ENCODE data around the gene IQGAP1.

- TF ChIP-seq, protein P1, sequence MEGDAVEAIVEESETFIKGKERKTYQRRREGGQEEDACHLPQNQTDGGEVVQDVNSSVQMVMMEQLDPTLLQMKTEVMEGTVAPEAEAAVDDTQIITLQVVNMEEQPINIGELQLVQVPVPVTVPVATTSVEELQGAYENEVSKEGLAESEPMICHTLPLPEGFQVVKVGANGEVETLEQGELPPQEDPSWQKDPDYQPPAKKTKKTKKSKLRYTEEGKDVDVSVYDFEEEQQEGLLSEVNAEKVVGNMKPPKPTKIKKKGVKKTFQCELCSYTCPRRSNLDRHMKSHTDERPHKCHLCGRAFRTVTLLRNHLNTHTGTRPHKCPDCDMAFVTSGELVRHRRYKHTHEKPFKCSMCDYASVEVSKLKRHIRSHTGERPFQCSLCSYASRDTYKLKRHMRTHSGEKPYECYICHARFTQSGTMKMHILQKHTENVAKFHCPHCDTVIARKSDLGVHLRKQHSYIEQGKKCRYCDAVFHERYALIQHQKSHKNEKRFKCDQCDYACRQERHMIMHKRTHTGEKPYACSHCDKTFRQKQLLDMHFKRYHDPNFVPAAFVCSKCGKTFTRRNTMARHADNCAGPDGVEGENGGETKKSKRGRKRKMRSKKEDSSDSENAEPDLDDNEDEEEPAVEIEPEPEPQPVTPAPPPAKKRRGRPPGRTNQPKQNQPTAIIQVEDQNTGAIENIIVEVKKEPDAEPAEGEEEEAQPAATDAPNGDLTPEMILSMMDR (IDR thresholded peaks at IDR 0.05), result no peak
- TF ChIP-seq POLR2A (IDR thresholded peaks at IDR 0.05), result no peak
Measured at GRCh38 chr15:90379263-90379662, 8.8 kb upstream of the IQGAP1 start.
